ENCODE measurements around the gene SNX7. TPM values are rescaled to one million over a fixed set of nuclear protein-coding genes. Genes with fewer than 3 reads are reported as not detected.

Gene SNX7
- total RNA-seq, 1 donor from 2014 or later = 15.2 TPM

- H3K36me3 ChIP-seq = no peaks in the 10 kb centered on the region
- H3K27me3 ChIP-seq (ENCODE audit: low read depth) = no peaks in the 10 kb centered on the region
- DNase-seq = no peak
- intact Hi-C loops (cut with DNase I) = no loop called here
- H3K4me1 ChIP-seq = no peaks in the 10 kb centered on the region
- TF ChIP-seq CTCF (IDR thresholded peaks at IDR 0.05) = no peak
- ATAC-seq = no peak
- no peaks in the 10 kb centered on the region for H3K9me3 ChIP-seq
- no peak overlapping the region for H3K27ac ChIP-seq
- H3K4me3 ChIP-seq = no peak overlapping the region
Observed at GRCh38 chr1:98669355-98670296, 8.1 kb downstream of the SNX7 start.

- intact Hi-C loops (cut with DNase I) = no loop called here
Observed at GRCh38 chr1:98672189-98672588, 10.7 kb downstream of the SNX7 start.

GRCh38 chr1:98674075-98674781 lies 12.7 kb downstream of the SNX7 start:
- ATAC-seq = no peak
- no peak overlapping the region for H3K4me3 ChIP-seq
- no peak overlapping the region for H3K27ac ChIP-seq
- no peak for TF ChIP-seq CTCF (IDR thresholded peaks at IDR 0.05)
- no peaks in the 10 kb centered on the region for H3K27me3 ChIP-seq (ENCODE audit: low read depth)
- no peaks in the 10 kb centered on the region for H3K36me3 ChIP-seq
- H3K4me1 ChIP-seq = no peaks in the 10 kb centered on the region
- intact Hi-C loops (cut with DNase I) = no loop called here
- no peaks in the 10 kb centered on the region for H3K9me3 ChIP-seq
- DNase-seq = no peak

More at GRCh38 chr1:98672189-98672588, 10.7 kb downstream of the SNX7 start:
- no peak for ATAC-seq
- no peak overlapping the region for H3K27ac ChIP-seq
- no peak overlapping the region for H3K4me3 ChIP-seq
- no peak for TF ChIP-seq CTCF (IDR thresholded peaks at IDR 0.05)
- no peaks in the 10 kb centered on the region for H3K4me1 ChIP-seq
- H3K27me3 ChIP-seq (ENCODE audit: low read depth) = no peaks in the 10 kb centered on the region
- no peaks in the 10 kb centered on the region for H3K36me3 ChIP-seq
- H3K9me3 ChIP-seq = no peaks in the 10 kb centered on the region
- no peak for DNase-seq

- intact Hi-C loops (cut with DNase I) = no loop called here
- H3K9me3 ChIP-seq = no peaks in the 10 kb centered on the region
- no peak for TF ChIP-seq CTCF (IDR thresholded peaks at IDR 0.05)
- no peak for ATAC-seq
- H3K27me3 ChIP-seq (ENCODE audit: low read depth) = no peaks in the 10 kb centered on the region
- DNase-seq = no peak
- H3K27ac ChIP-seq = no peak overlapping the region
- H3K4me1 ChIP-seq = no peaks in the 10 kb centered on the region
- no peaks in the 10 kb centered on the region for H3K36me3 ChIP-seq
- H3K4me3 ChIP-seq = no peak overlapping the region
Observed at GRCh38 chr1:98675282-98675681, 13.8 kb downstream of the SNX7 start.

GRCh38 chr1:98677288-98677687 lies 15.8 kb downstream of the SNX7 start:
- H3K27me3 ChIP-seq (ENCODE audit: low read depth) = no peaks in the 10 kb centered on the region
- H3K4me3 ChIP-seq = no peak overlapping the region
- no peaks in the 10 kb centered on the region for H3K9me3 ChIP-seq
- no peak overlapping the region for H3K27ac ChIP-seq
- ATAC-seq = no peak
- no peaks in the 10 kb centered on the region for H3K4me1 ChIP-seq
- TF ChIP-seq CTCF (IDR thresholded peaks at IDR 0.05) = no peak
- no peak for DNase-seq
- H3K36me3 ChIP-seq = no peaks in the 10 kb centered on the region
- intact Hi-C loops (cut with DNase I) = no loop called here
